Nasal cavity respiratory epithelium epithelial cell of viscerocranial mucosa (primary cell): ENCODE data around the gene TTLL11. TPM values are rescaled to one million over a fixed set of nuclear protein-coding genes. Genes with fewer than 3 reads are reported as not detected.

ENCODE experiments used
- total RNA-seq: library from RNA; depleted of rRNA; stranded (reverse); fragments of >200 nt; gene quantifications from 2 replicates; pipeline ENCODE4 v1.2.3, GENCODE V29; 2014

TTLL11 gene
- 2.1 and 5.2 TPM in 2 replicates for total RNA-seq

GRCh38 chr9:122092611-122093506 lies at the start of gene TTLL11:
TSS of gene TTLL11 (minus strand) at chr9:122093308. CDS start at chr9:122093148, 160 bp downstream.

Other genes starting within 250 kb of the TTLL11 start
- 35.5 and 46.3 TPM in 2 replicates for gene NDUFA8, start 66.5 kb upstream of the TTLL11 start, total RNA-seq
- not detected in 2 replicates for gene MORN5, start 66.6 kb upstream of the TTLL11 start, total RNA-seq
- gene LHX6, start 135.6 kb upstream of the TTLL11 start, total RNA-seq, result 0.14 and 0.34 TPM in 2 replicates
- 14.7 and 18.2 TPM in 2 replicates for gene RBM18, start 171.5 kb upstream of the TTLL11 start, total RNA-seq
- gene MRRF, start 171.6 kb upstream of the TTLL11 start, total RNA-seq, result 33.2 and 54.7 TPM in 2 replicates